ENCODE results near the gene PLEK2.
A peak's percentile ranks its signal among the peaks of the same experiment; 100 is the strongest.

PLEK2 gene

GRCh38 chr14:67426983-67427606, 15.1 kb upstream of the PLEK2 start:
- peak; percentile 78 for TF ChIP-seq CTCF (IDR thresholded peaks at IDR 0.05; ENCODE audit: insufficient read depth, low read length, poor library complexity, severe bottlenecking)
- no peaks in the 10 kb centered on the region; the same call in 1 of the 2 replicates for H3K27me3 ChIP-seq (replicated peaks; ENCODE audit: control insufficient read depth, insufficient read depth, low read length)
- DNase-seq (ENCODE audit: extremely low read depth, insufficient read length) = peak; percentile 39
- H3K4me3 ChIP-seq (replicated peaks; ENCODE audit: low read depth, low read length) = no peak overlapping the region
- H3K36me3 ChIP-seq (ENCODE audit: control insufficient read depth, insufficient read depth, low read length) = no peaks in the 10 kb centered on the region

GRCh38 chr14:67426161-67426560, 14.2 kb upstream of the PLEK2 start:
- no peak for TF ChIP-seq CTCF (IDR thresholded peaks at IDR 0.05; ENCODE audit: insufficient read depth, low read length, poor library complexity, severe bottlenecking)
- no peak for DNase-seq (ENCODE audit: extremely low read depth, insufficient read length)
- H3K36me3 ChIP-seq (ENCODE audit: control insufficient read depth, insufficient read depth, low read length) = no peaks in the 10 kb centered on the region
- H3K27me3 ChIP-seq (replicated peaks; ENCODE audit: control insufficient read depth, insufficient read depth, low read length) = no peaks in the 10 kb centered on the region; the same call in none of the 2 replicates
- no peak overlapping the region for H3K4me3 ChIP-seq (replicated peaks; ENCODE audit: low read depth, low read length)

- H3K36me3 ChIP-seq (ENCODE audit: control insufficient read depth, insufficient read depth, low read length) = no peaks in the 10 kb centered on the region
- no peak overlapping the region for H3K4me3 ChIP-seq (replicated peaks; ENCODE audit: low read depth, low read length)
- DNase-seq (ENCODE audit: extremely low read depth, insufficient read length) = no peak
- H3K27me3 ChIP-seq (replicated peaks; ENCODE audit: control insufficient read depth, insufficient read depth, low read length) = no peaks in the 10 kb centered on the region; the same call in none of the 2 replicates
- TF ChIP-seq CTCF (IDR thresholded peaks at IDR 0.05; ENCODE audit: insufficient read depth, low read length, poor library complexity, severe bottlenecking) = no peak
Measured at GRCh38 chr14:67425608-67426007, 13.6 kb upstream of the PLEK2 start.

GRCh38 chr14:67424539-67424938, 12.6 kb upstream of the PLEK2 start:
- no peak for TF ChIP-seq CTCF (IDR thresholded peaks at IDR 0.05; ENCODE audit: insufficient read depth, low read length, poor library complexity, severe bottlenecking)

GRCh38 chr14:67423424-67423823, 11.5 kb upstream of the PLEK2 start:
- no peaks in the 10 kb centered on the region; the same call in none of the 2 replicates for H3K27me3 ChIP-seq (replicated peaks; ENCODE audit: control insufficient read depth, insufficient read depth, low read length)
- no peak for TF ChIP-seq CTCF (IDR thresholded peaks at IDR 0.05; ENCODE audit: insufficient read depth, low read length, poor library complexity, severe bottlenecking)
- no peak for DNase-seq (ENCODE audit: extremely low read depth, insufficient read length)
- H3K4me3 ChIP-seq (replicated peaks; ENCODE audit: low read depth, low read length) = no peak overlapping the region
- H3K36me3 ChIP-seq (ENCODE audit: control insufficient read depth, insufficient read depth, low read length) = no peaks in the 10 kb centered on the region

More at GRCh38 chr14:67424539-67424938, 12.6 kb upstream of the PLEK2 start:
- no peak overlapping the region for H3K4me3 ChIP-seq (replicated peaks; ENCODE audit: low read depth, low read length)
- H3K27me3 ChIP-seq (replicated peaks; ENCODE audit: control insufficient read depth, insufficient read depth, low read length) = no peaks in the 10 kb centered on the region; the same call in none of the 2 replicates
- no peak for DNase-seq (ENCODE audit: extremely low read depth, insufficient read length)
- no peaks in the 10 kb centered on the region for H3K36me3 ChIP-seq (ENCODE audit: control insufficient read depth, insufficient read depth, low read length)
